HG03460 (cell line): ENCODE data around the gene RALA.
A peak's percentile ranks its signal among the peaks of the same experiment; 100 is the strongest.

ENCODE experiments used
- ATAC-seq: cut with Tn5 transposase; IDR thresholded peaks from one replicate; pipeline ENCODE4 v1.9.1; 2021; ENCODE audit not compliant: unreplicated experiment

Gene RALA

DNA sequence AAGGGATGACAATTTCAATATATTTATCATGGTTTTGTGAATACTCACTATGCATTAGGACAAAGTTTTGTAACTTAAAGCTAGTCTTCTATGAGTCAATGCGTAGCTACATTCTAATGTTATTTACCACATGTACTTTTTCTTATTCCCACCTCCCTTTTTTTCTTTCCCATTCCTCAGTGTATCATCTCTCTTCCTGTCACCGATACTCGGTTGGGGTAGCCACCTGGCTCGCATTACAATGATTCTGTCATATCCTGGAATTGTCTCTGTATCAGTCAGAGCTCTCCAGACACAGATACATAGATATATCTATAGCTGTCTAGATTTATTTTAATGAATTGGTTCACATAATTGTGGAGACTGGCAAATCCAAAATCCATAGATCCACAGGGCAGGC, 9.8 kb upstream of the RALA start:
- no peak for ATAC-seq

DNA sequence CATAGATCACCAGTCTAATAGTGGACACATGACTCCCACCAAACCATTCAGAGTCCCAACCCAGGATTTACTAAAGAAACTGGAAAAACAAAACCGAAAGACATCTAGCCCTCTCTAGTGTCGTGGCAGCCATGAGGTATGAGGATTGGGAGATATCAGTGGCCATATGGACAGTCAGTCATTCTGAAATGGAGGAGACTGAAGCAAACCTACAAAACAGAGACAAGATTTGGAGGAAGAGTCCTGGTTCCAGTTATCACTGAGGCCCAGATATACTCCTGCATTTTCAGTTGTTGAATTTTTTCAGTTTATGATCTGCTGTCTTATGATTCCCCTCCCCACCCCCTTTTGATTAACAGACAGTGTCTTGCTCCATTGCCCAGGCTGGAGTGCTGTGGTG, 9.1 kb upstream of the RALA start:
- no peak for ATAC-seq

DNA sequence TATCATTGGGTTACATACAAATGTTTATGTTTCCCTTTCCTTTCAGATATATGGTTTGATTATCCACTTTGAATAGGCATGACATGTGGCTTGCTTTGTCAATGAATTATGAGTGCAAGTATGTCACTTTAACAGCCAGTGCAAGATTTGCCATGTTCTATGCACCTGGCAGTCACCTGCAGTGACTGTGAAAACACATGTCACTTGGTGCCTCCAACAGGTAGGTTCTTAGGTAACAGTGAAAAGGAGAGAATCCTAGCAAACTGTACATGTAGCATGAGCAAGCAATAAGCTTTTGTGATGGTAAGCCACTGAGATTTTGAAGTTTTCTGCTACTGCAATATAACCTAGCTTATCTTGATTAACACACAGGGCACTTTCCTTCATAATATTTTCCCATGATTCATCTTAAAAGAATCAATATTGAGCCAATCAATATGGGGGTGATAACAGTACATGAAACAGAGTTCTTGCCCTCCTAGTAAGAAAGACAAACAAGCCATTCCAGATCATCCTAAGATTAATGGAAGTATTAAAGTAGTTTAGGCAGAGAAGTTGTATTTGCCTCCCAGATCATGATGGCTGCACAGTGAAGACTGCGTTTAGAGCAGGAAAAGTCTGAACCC, 7.9 kb upstream of the RALA start:
- ATAC-seq = no peak

DNA sequence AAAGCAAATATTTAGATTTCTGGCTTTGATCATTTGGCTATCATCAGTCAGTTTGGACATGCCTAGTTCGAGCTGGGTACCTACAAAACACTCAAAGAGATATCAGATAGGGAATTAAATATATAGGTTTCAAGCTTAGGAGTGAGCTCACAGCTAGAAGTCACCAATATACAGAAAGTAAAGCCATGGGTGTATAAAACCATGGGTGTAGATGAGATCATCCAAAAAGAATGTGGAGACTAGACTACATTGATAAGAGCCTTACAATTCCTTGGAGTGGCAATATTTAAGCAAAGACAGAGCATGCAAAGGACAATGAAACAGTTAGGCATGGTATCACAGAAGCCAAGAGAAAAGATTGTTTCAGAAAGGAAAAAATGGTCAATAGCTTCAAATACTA, 7.2 kb upstream of the RALA start:
- no peak for ATAC-seq

DNA sequence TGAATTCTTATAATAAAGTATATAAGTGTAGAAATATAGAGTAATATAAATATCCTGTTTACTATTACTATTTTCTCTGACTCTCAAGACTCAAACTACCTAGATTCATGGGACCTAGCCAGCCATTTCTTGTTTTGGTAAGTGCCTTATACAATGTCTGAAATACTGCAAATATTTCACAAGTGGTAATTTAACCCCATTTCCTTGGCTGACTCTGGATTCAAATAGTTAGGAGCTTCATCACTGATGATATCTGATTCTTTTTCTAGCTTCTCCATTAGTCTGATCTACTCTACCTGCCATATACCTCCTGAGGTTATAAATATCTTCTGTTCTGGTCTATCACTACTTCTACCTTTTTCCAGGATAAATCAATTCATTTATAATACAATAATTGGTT, 6.4 kb upstream of the RALA start:
- no peak for ATAC-seq

DNA sequence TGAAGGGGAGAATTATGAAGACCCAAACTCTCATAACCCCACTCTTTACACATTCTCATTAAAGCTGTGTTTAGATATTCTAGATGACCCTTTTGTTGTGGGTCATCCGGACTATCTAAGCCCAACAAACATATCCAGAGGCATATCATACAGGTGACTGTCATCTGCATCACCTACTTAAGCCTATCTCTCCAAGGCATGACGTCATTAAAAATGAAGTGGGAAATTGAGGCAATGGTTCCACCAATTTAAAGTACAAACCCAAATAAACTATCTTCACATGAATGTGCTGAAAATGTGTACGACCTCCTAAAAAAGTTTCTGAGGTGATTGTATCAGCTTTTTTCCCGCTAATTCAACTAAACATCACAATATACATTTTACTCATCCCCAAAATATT, 4.5 kb upstream of the RALA start:
- no peak for ATAC-seq

DNA sequence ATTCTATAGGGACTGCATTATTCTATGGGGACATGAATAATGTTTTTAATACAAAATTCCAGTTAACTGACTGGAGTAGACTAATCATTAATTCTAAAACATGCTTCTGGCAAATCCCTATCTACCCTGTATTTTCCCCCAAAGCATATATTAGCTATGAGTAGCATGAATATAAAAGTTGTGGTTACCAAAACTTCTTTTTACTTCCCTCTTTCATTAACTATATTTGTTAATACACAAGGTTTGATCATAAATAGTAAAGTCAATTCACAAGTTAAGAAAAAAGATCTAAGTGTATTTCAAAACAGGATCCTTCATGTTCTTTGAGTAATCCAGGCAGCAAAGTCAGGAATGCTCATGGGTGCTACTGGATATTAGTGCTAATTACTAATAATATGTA, 2.9 kb upstream of the RALA start:
- ATAC-seq = no peak

DNA sequence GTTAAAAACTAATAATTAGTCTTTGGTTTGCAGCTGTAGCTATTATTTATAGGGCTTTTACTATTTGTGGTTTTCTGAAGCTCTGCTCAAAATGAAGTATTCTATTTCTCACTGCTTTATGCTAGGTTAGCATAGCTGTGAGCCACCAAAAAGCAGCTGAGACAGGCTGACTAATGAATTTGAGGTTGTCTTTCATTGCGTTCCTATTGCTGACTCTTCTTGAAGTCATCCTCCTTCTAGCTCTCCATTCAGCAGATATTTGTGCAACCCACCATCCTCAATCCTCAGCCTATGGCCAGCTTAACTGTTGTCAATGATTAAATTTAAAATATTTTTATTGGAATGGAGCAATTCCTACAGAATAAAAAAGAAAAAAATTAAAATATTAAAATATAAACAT, 2.1 kb upstream of the RALA start:
- ATAC-seq = no peak

DNA sequence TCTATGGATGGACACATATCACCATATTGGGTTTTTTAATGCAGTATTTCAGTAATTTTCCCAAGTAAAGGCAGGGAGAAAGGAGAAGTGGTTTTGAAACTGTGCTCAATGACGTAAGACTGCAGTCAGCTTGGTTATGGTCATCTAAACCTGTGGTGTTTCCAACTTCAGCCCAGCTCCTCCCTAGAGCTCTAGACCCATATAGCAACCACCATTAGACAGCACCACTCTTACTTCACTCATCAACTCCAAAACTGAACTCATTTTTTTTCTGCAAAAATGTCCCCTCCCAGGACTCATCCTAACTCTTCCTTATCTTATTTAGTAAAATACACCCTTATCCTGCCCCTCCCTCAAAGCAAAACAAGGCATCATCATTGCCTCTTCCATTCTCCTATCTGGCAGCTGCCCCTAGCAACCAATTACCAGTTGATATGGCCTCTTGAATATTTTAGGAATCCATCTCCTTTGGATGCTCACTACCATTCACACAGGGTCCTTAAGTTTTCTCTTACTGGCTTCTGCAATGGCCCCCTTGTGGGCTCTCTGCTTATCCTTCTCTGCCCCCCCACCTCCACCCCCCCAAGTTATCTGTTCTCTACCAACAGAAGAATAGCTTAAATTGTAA, 1.5 kb upstream of the RALA start:
- peak; percentile 22 for ATAC-seq

DNA sequence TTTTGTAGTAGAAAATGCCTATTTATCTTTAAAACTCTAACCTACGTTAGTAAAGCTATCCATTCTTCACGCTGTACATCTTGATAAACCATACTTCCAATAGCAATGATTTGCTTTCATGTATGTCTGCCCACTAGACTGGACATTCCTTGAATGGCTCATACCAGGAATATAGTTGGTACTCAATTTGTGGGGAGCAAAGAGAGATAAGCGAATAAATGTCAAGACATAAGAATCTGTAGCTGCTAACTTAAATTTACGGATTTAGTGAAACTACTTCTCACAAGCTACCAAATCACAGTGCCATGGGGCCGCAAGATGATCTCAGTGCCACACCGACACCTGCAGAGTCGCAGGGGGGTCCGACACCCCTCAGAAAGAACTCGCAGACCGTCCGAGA, 763 bp upstream of the RALA start:
- ATAC-seq = no peak

DNA sequence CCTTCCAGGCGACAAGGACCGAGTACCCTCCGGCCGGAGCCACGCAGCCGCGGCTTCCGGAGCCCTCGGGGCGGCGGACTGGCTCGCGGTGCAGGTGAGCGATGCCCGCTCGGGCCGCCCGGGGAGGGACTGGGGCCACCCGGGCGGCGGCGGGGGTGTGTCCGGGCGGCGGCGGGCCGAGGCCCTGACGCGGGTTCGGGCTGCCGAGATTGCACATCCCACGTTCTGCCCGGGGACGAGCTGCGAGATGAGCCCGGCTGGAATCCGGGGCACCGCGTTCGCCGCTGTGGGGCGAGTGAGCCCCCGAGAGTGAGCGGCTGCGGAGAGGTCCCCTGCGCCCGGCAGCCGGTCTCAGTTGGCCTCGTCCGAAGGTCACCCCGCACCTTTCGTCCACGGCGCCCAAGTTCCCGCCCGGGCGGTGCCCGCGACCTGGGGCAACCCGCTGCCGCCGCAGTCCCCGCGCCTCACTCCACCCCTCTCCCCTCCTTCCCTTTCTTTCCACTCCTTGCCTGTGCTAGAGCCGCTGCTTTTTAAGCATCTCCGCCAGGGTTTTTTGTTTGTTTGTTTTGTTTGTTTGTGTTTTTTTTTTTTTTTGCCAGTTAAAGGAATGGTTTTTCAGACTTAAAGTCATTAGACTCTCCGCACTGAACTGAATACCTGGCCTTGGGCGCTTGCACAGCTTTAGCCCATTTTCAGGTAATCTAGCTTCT, 515 bp downstream of the RALA start:
- ATAC-seq = peak; percentile 44

DNA sequence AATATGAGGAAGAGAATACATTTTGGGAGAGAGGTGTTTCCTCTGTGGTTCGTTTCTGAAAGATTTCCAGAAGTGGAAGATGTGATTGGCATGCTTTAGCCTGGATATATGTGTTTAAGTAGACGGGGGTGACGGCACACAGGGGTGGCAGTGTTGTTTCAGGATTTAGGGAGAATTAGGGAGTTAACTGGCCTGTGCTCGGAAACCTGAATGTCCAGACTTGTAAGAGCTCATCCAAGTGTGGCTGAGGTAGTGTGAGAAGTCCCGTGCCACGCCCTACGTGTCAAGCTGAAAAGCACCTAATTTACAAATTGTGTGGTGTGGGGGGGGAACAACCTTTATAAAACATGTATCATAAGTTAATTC, 1.1 kb downstream of the RALA start:
- no peak for ATAC-seq

DNA sequence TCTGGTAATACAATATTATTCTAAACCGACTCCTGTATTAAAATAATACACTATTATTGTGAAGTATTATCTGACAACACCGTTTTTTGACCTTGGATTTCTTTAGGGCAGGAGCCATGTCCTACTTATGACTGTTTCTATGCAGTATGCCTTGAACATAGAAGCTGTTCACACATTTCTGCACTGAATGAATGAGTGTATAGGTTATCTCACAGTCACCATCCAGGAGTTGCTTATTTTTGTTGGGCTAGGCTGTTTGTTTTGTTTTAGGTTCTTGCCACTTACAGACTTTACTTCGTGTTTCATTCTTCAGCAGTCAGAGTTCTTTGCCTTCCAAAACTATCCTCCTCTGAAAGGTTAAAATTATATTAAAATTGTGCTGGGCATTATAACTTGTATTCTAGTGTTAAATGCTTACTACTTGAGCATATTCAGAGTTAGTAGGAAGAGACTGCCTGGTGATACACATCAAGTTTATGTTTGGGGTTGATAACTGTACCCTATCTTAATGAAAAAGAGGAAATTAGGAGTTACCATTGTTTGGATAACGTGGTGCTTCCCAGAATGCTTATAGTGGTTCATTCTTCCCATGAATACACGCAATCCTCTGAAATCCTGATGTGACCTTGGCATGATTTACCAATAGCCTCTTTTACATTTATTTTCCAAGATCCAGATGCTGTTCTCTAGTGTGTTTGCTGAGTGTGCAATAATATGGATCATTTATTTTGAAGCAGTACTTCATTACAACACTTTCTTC, 1.7 kb downstream of the RALA start:
- no peak for ATAC-seq

DNA sequence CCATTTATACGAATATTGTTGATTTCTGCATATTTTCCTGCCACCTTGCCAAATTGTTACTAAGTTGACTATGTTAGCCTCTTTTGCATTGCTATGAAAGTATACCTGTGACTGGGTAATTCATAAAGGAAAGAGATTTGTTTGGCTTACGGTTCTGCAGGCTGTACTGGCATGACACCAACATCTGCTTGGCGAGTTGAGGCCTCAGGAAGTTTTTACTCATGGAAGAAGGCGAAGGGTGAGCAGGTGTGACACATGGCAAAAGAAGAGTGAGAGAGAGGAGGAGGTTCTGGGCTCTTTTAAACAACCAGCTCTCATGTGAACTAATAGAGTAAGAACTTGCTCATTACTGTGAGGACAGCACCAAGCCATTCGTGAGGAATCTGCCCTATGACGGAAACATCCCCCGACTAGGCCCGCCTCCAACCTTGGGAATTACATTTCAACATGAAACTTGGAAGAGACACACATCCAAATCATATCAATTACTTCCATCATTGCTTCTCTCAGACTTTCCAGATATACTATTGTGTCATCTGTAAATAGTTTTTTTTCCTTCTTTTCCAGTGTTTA, 8.4 kb downstream of the RALA start:
- no peak for ATAC-seq

DNA sequence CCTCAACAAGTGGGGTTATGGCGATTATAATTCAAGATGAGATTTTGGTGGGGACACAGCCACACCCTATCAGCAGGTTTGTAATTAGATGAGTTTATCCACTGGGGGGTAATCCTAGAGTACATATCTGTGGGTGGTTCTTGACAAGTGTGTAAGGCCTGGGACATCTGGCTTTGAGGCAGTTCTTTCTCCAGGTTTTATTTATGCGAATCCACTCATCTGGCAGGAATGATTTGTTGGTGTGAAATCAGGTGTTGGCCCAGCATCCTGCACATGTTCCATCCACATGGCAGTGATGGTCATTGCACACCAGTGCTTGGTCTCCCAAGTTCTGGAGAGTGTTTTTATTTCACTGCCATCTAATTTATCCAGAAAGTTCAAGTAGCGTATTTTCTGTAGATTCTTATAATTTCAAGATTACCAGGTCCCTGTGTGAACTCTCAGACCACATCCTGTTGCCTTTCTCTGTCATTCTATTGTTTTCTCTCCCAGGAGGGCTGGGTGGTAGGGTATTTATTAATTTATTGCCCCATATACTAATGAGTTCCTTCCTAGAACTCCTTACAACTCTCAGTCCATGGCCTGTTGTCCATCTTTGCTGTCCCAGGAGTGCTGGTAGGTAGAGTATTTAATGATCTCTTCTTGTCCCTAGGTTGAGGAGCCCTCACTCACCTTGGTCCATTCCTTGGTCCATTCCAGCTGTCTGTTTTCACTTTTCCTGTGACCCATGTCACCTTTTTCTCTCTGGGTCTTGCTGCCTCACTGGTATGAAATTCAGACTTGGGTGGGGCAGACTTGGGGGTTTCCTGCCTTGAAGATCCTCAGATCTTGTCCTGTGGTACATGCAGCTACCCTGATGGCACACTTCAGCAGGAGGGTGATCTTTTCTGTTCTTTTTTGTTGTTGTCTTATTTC, 10.4 kb downstream of the RALA start:
- ATAC-seq = peak; percentile 75

DNA sequence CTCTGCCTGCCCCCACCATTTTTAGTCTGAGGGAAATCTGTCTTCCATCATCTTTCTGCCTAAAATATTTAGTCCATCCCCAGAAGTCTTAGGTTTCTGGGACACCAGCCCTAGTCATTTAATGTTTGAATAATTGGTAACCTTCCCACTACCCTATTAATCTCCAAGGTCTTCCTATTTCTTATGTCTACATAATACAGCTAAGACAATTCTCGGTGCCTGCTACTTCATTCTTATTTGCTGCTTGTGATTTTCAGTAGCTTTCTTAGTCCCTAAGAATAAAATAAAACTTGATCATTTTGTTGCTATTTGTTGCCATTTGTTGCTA, 11.1 kb downstream of the RALA start:
- ATAC-seq = no peak

DNA sequence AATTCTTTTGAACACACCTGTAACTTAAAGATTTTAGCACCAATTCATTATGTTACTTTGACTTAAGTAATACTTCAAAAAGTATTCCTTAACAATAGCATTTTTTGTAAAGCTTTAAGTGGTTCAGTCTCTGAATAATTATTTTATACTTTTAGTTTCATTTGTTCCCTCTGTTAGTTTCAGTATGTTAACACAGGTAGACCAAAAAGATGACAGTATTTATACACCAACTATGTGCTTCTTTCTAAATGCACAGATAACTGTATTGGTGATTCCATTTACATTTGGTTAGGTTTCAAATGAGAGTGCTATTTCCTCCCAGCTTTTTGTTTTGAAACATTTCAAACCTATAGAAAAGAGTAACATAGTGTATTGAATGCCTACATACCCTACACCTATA, 14.0 kb downstream of the RALA start:
- ATAC-seq = no peak

DNA sequence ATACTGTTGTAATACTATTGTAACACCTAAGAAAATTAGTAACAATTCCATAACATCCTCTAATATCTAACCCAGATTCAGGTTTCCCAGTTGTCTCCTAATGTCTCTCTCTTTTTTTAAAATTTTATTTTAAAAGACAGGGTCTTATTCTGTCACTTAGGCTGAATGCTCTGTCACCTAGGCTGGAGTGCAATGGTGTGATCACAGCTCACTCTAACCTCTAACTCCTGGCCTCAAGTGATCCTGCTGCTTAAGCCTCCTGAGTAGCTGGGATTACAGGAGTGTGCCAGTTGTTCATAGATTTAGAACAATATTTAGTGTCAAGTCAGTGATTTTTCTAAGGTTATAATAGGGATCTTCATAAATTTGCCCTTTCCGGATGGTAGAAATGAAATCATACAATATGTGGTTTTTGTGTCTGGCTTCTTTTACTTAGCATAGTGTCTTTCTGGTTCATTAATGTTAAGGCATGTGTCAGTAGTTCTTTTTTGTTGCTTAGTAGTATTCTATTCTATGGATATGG, 14.7 kb downstream of the RALA start:
- no peak for ATAC-seq

DNA sequence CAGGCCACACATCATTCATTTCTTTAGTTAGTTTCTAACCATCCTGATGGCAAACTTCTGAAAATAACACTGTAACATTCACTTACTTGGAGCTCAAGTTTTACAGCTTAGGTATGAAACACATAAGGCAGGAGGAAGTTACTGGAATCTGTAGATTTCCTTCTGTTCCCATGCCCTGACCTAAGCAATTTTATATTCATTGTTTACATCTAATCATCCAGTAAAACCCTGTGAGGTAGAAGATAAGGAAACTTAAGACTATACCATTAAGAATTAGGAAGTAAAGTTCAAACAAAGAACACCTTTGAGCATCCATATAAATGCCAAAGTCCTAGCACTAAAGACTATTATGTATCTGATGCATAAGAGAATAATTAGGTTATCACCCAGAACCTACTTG, 19.5 kb downstream of the RALA start:
- no peak for ATAC-seq

DNA sequence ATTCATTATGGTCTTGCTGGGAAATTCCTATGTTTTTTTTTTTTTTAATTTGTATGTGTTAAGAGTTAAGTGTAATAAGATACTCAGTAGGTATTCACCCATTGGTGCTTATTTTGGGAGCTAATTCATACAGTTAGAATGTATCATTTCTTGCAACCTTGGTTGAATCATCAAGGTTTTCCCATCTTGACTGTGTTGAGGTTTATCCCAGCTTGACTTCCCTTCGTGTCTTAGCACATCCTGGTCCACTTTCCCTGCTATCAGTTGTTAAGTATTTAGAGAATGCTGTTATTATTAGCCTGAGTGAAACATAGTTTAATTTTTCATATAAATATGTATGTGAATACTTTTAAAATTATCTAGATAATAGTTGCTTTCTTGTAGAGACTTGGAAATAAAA, 20.8 kb downstream of the RALA start:
- ATAC-seq = no peak
